ENCODE data around the gene SFXN5.

The SFXN5 gene

DNA sequence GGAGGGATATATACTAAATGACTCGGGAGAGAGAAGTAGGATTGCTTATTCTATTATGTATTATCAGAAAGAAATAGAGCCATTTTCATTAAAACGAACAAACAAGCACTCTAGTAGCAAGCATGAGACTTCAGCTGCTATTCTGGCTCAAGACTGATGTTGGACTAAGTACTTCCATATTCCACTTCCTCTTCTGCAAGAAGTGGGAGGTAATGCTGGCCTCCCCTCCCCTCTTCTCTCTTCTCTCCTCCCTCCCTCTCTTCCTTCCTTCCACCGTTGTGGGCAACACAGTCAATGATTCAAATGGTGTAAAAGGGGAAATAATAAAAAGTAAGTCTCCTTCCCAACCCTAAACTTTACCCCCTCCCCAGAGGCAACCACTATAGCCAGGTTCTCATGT lies 91.6 kb downstream of the SFXN5 start (continued):
- TF ChIP-seq, protein P1, sequence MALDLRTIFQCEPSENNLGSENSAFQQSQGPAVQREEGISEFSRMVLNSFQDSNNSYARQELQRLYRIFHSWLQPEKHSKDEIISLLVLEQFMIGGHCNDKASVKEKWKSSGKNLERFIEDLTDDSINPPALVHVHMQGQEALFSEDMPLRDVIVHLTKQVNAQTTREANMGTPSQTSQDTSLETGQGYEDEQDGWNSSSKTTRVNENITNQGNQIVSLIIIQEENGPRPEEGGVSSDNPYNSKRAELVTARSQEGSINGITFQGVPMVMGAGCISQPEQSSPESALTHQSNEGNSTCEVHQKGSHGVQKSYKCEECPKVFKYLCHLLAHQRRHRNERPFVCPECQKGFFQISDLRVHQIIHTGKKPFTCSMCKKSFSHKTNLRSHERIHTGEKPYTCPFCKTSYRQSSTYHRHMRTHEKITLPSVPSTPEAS (tag by site-specific recombination; IDR thresholded peaks at IDR 0.05), result no peak
- no peak for TF ChIP-seq ZNF184 (tag by site-specific recombination; IDR thresholded peaks at IDR 0.05)
- no peak for TF ChIP-seq REPIN1 (tag by site-specific recombination; IDR thresholded peaks at IDR 0.05; ENCODE audit: low read depth)
- TF ChIP-seq SALL2 (tag by site-specific recombination; IDR thresholded peaks at IDR 0.05; ENCODE audit: borderline replicate concordance), result no peak

DNA sequence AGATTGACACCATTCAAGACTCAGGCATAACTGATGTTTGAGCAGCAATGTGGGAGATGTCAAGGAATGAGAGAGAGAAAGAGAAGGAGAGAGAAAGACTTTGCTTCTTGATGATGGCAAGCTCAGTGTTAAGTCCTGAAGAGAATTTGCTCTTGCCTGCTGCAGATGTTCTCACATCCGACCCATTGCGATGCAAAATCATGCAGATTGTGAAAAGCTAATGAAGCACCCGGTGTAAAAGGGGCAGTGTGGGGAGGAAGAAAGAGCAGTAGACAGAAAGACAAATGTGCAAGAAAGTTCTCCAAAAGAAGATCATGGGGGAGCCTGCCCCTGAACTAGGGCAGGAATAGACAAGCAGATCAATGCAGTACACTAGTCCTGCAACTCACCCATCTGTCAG lies 96.5 kb downstream of the SFXN5 start:
- no peak overlapping the region for H3K27ac ChIP-seq (ENCODE audit: extremely low read depth, low read depth, low read length)
- TF ChIP-seq EGR2 (tag by site-specific recombination; IDR thresholded peaks at IDR 0.05; ENCODE audit: low read depth) (no peak), ZNF707 (tag by site-specific recombination; IDR thresholded peaks at IDR 0.05) (no peak), SP2 (tag by site-specific recombination; IDR thresholded peaks at IDR 0.05) (no peak), ZNF324 (tag by site-specific recombination; IDR thresholded peaks at IDR 0.05) (no peak), TCF7L2 (IDR thresholded peaks at IDR 0.05; ENCODE audit: borderline replicate concordance, low read depth, low read length) (no peak), ZNF221 (tag by site-specific recombination; IDR thresholded peaks at IDR 0.05; ENCODE audit: borderline replicate concordance) (no peak), ZNF670 (tag by site-specific recombination; IDR thresholded peaks at IDR 0.05; ENCODE audit: low read depth) (no peak), ZNF112 (tag by site-specific recombination; IDR thresholded peaks at IDR 0.05) (no peak), ZNF501 (tag by site-specific recombination; IDR thresholded peaks at IDR 0.05) (no peak), ZNF830 (tag by site-specific recombination; IDR thresholded peaks at IDR 0.05; ENCODE audit: low read depth) (no peak), KLF7 (tag by site-specific recombination; IDR thresholded peaks at IDR 0.05; ENCODE audit: borderline replicate concordance) (no peak), ZNF626 (tag by site-specific recombination; IDR thresholded peaks at IDR 0.05) (no peak), ZNF146 (tag by site-specific recombination; IDR thresholded peaks at IDR 0.05) (no peak), TRIM28 (IDR thresholded peaks at IDR 0.05; ENCODE audit: borderline replicate concordance, low read length) (no peak), ZBTB21 (tag by site-specific recombination; IDR thresholded peaks at IDR 0.05) (no peak)
- TF ChIP-seq, protein P2, sequence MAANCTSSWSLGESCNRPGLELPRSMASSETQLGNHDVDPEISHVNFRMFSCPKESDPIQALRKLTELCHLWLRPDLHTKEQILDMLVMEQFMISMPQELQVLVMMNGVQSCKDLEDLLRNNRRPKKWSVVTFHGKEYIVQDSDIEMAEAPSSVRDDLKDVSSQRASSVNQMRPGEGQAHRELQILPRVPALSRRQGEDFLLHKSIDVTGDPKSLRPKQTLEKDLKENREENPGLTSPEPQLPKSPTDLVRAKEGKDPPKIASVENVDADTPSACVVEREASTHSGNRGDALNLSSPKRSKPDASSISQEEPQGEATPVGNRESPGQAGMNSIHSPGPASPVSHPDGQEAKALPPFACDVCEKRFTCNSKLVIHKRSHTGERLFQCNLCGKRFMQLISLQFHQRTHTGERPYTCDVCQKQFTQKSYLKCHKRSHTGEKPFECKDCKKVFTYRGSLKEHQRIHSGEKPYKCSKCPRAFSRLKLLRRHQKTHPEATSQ (tag by site-specific recombination; IDR thresholded peaks at IDR 0.05), result no peak
- TF ChIP-seq, protein P3, sequence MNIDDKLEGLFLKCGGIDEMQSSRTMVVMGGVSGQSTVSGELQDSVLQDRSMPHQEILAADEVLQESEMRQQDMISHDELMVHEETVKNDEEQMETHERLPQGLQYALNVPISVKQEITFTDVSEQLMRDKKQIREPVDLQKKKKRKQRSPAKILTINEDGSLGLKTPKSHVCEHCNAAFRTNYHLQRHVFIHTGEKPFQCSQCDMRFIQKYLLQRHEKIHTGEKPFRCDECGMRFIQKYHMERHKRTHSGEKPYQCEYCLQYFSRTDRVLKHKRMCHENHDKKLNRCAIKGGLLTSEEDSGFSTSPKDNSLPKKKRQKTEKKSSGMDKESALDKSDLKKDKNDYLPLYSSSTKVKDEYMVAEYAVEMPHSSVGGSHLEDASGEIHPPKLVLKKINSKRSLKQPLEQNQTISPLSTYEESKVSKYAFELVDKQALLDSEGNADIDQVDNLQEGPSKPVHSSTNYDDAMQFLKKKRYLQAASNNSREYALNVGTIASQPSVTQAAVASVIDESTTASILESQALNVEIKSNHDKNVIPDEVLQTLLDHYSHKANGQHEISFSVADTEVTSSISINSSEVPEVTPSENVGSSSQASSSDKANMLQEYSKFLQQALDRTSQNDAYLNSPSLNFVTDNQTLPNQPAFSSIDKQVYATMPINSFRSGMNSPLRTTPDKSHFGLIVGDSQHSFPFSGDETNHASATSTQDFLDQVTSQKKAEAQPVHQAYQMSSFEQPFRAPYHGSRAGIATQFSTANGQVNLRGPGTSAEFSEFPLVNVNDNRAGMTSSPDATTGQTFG (tag by site-specific recombination; IDR thresholded peaks at IDR 0.05; ENCODE audit: borderline replicate concordance), result no peak
- TF ChIP-seq, protein P4, sequence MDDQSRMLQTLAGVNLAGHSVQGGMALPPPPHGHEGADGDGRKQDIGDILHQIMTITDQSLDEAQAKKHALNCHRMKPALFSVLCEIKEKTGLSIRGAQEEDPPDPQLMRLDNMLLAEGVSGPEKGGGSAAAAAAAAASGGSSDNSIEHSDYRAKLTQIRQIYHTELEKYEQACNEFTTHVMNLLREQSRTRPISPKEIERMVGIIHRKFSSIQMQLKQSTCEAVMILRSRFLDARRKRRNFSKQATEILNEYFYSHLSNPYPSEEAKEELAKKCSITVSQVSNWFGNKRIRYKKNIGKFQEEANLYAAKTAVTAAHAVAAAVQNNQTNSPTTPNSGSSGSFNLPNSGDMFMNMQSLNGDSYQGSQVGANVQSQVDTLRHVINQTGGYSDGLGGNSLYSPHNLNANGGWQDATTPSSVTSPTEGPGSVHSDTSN (CRISPR knock-in tag; IDR thresholded peaks at IDR 0.05), result no peak
- TF ChIP-seq, protein P5, sequence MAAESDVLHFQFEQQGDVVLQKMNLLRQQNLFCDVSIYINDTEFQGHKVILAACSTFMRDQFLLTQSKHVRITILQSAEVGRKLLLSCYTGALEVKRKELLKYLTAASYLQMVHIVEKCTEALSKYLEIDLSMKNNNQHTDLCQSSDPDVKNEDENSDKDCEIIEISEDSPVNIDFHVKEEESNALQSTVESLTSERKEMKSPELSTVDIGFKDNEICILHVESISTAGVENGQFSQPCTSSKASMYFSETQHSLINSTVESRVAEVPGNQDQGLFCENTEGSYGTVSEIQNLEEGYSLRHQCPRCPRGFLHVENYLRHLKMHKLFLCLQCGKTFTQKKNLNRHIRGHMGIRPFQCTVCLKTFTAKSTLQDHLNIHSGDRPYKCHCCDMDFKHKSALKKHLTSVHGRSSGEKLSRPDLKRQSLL (tag by site-specific recombination; IDR thresholded peaks at IDR 0.05), result no peak
- no peak overlapping the region for H3K4me3 ChIP-seq (ENCODE audit: low read depth, low read length)
- H3K9me3 ChIP-seq (ENCODE audit: control insufficient read depth, insufficient read depth, low read depth, low read length), result no peaks in the 10 kb centered on the region
- H3K4me1 ChIP-seq (ENCODE audit: control insufficient read depth, insufficient read depth, low read length), result no peaks in the 10 kb centered on the region
- ChIA-PET CTCF (interaction anchor here (0.6 to 11.2 kb wide), 12 partner anchors 9 to 238 kb away, joined by 3 to 168 read pairs (median 8); partner anchors contain the start of gene SPR), POLR2A (interaction anchor here (1.4 kb wide), 1 partner anchor 79 kb away, joined by 3 read pairs; no protein-coding TSS in a partner anchor)
- H3K36me3 ChIP-seq (ENCODE audit: control insufficient read depth in 2 of 2, insufficient read depth in 1 of 2, low read length in 2 of 2), result no peaks in the 10 kb centered on the region

Measured in HEK293 (cell line).